Thyroid gland (tissue), 4 donors: ENCODE data around the gene IQGAP2. TPM values are rescaled to one million over a fixed set of nuclear protein-coding genes. Genes with fewer than 3 reads are reported as not detected.

Experiments
- DNase-seq, 2 donors: peaks; one replicate each; pipeline ENCODE4 v3.0.0-alpha.2; 2019
- H3K27ac ChIP-seq, 3 donors: fragments of 200-600 bp; sonication (generic); 1 replicate in 2 of 3; 2 replicates in 1 of 3; pipeline ENCODE4 v1.5.1; 2016 to 2019; ENCODE audit warnings: mild to moderate bottlenecking in 1 of 3, moderate library complexity in 1 of 3
- H3K27me3 ChIP-seq: fragments of 200-600 bp; sonication (generic); one replicate; pipeline ENCODE4 v1.5.1; 2019
- H3K36me3 ChIP-seq, 2 donors: fragments of 200-600 bp; sonication (generic); one replicate each; pipeline ENCODE4 v1.5.1; 2016 to 2019
- H3K4me1 ChIP-seq, 2 donors: fragments of 200-600 bp; sonication (generic); one replicate each; pipeline ENCODE4 v1.5.1; 2017 to 2019
- H3K4me3 ChIP-seq, 3 donors: fragments of 200-600 bp; sonication (generic); replicated peaks in 1 of 3; 1 replicate in 2 of 3; 2 replicates in 1 of 3; pipeline ENCODE4 v1.5.1; 2016; ENCODE audit warnings: mild to moderate bottlenecking in 1 of 3
- H3K9me3 ChIP-seq: fragments of 200-600 bp; sonication (generic); one replicate; pipeline ENCODE4 v1.5.1; 2017
- POLR2A ChIP-seq, 2 donors: fragments of 450-650 bp; IDR thresholded peaks; one replicate each; pipeline ENCODE4 v1.6.1; 2017; ENCODE audit warnings: antibody characterized with exemption in 2 of 2, mild to moderate bottlenecking in 2 of 2, moderate library complexity in 1 of 2
- WGBS, 2 donors: methylation state at CpG; one replicate each; pipeline ENCODE4 v1.1.5; 2017; 5-methylcytosine and 5-hydroxymethylcytosine counted together
- intact Hi-C: fragments of 100-400 bp; cut with DNase I; formaldehyde crosslinking; loops from one replicate; pipeline ENCODE4 v1.15.1; 2023
- total RNA-seq, 4 donors: library from RNA; depleted of rRNA; stranded (reverse); fragments of >200 nt; gene quantifications; one replicate each; pipeline ENCODE4 v1.2.3, GENCODE V29; 2016
- TF ChIP-seq, protein P1 (sequence below), 6 experiments: fragments of 200-600 bp in 3 of 6; fragments of 450-650 bp in 3 of 6; sonication (generic) in 3 of 6; IDR thresholded peaks; one replicate each; pipeline ENCODE4 v1.5.1; 2016 to 2019; ENCODE audit warnings: antibody characterized with exemption in 6 of 6, mild to moderate bottlenecking in 2 of 6, inconsistent platforms in 1 of 6, moderate library complexity in 1 of 6

IQGAP2 gene
- total RNA-seq, 4 donors from 2014 or later, result 55.1 to 85.5 (median 64.0) TPM

DNA sequence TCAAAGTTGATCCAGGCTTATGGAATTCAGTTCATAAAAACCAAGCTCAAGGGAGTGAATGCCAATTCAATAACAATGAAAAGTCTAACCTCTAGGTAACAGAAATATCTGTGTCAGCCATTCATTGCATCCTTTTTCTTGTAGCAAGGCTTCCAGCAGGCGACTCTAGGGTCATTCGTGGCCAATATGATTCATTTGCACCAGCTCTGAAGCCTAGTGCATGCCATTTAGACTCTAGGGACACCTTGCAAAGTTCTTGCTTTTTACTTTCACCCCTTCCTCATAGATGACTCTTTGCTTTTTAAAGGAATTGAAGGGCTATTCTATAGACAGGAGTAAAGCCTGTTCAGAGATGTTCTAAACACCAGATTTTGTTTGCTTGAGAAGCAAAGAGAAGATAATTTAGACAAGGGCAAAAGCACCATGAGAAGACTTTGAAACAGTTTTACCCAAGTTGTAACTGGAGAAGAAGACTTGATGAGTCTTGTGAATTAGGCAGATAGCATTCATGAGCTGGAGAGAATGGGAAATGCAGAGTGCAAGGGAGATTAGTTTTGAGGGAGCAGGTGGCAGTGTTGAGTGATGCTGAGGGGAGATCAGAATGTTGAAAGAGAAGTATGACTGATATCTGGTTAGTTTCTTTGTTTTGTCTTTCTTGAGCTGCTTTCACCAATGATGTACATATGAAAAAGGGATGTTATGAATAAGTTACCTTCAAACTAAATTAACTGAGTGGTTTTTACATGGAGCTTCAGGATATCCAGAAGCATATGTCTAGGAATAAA is 125.7 kb downstream of the IQGAP2 start:
- no peaks in the 10 kb centered on the region for H3K4me1 ChIP-seq
- H3K4me3 ChIP-seq, result no peak overlapping the region
- no peaks in the 10 kb centered on the region for H3K36me3 ChIP-seq
- no peaks in the 10 kb centered on the region for H3K27me3 ChIP-seq
- TF ChIP-seq POLR2A (IDR thresholded peaks at IDR 0.05), result no peak
- TF ChIP-seq, protein P1, sequence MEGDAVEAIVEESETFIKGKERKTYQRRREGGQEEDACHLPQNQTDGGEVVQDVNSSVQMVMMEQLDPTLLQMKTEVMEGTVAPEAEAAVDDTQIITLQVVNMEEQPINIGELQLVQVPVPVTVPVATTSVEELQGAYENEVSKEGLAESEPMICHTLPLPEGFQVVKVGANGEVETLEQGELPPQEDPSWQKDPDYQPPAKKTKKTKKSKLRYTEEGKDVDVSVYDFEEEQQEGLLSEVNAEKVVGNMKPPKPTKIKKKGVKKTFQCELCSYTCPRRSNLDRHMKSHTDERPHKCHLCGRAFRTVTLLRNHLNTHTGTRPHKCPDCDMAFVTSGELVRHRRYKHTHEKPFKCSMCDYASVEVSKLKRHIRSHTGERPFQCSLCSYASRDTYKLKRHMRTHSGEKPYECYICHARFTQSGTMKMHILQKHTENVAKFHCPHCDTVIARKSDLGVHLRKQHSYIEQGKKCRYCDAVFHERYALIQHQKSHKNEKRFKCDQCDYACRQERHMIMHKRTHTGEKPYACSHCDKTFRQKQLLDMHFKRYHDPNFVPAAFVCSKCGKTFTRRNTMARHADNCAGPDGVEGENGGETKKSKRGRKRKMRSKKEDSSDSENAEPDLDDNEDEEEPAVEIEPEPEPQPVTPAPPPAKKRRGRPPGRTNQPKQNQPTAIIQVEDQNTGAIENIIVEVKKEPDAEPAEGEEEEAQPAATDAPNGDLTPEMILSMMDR (IDR thresholded peaks at IDR 0.05), result no peak
- DNase-seq, result no peak
- intact Hi-C loops, result no loop called here
- no peak overlapping the region for H3K27ac ChIP-seq
- H3K9me3 ChIP-seq, result no peaks in the 10 kb centered on the region
- 86 to 98% methylated on average over 2 of the region's 2 CpGs for WGBS, 2 donors

DNA sequence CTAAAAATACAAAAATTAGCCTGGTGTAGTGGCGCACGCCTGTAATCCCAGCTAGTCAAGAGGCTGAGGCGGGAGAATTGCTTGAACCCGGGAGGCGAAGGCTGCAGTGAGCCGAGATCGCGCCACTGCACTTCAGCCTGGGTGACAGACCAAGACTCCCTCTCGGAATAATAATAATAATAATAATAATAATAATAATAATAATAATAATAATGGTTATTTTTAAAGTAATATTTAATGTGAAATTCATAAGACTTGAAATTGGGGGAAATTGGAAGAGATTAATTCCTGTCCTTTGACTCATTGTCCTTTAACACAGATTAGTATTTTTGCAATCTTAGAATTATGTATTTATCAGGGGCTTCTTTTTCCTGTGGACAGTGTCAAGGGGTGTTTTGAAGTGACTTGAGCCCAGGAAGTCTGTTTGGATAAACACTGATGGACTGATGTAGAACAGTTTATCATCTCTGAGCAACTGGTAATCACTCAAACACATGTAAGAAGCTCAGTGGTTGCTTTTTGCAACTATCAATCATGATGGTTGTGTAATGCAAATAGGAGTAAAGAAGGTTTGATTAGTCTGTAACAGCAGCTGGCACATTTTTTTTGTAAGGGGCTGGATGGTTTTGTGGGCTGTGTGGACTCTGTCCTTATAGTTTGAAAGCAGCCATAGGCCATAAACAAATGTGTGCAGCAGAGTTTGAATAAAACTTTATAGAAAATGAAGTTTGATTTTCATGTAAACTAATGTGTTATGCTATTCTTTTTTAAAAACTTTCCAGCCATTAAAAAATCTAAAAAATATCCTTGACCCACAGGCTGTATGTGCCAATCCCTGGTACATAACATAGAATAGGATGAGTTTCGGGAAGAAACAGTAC is 126.6 kb downstream of the IQGAP2 start:
- TF ChIP-seq, protein P1 (IDR thresholded peaks at IDR 0.05), result no peak
- TF ChIP-seq POLR2A (IDR thresholded peaks at IDR 0.05), result no peak
- no peak overlapping the region for H3K4me3 ChIP-seq
- H3K27ac ChIP-seq, result no peak overlapping the region
- no peaks in the 10 kb centered on the region for H3K27me3 ChIP-seq
- 97 to 99% methylated on average over 10 of the region's 10 CpGs for WGBS, 2 donors
- DNase-seq, result no peak
- H3K4me1 ChIP-seq, result no peaks in the 10 kb centered on the region
- no peaks in the 10 kb centered on the region for H3K9me3 ChIP-seq
- H3K36me3 ChIP-seq, result no peaks in the 10 kb centered on the region
- intact Hi-C loops, result loop anchor here (10.0 kb wide), 1 partner anchor 125 kb away; the partner anchor contains the start of gene IQGAP2

DNA sequence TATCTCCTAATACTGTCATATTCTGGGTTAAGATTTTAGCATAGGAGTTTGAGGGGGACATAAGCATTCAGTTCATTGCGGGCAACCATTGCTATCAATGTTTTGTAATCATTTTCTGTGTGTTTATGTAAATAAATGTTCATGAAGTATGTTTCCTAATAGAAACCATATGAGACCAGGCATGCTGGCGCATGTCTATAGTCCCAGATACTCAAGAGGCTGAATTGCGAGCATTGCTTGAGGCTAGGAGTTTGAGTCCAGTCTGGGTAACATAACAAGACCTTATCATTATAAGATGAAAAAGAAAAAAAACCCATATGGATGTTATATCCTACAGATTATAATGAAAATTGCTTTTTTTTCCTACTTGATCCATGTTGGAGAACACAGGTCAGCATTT is 129.0 kb downstream of the IQGAP2 start:
- TF ChIP-seq POLR2A (IDR thresholded peaks at IDR 0.05), result no peak
- TF ChIP-seq, protein P1 (IDR thresholded peaks at IDR 0.05), result no peak
- intact Hi-C loops, result loop anchor here (10.0 kb wide), 1 partner anchor 127 kb away; the partner anchor contains the start of gene IQGAP2
- Histone ChIP-seq H3K27me3 (no peaks in the 10 kb centered on the region), H3K4me3 (no peak overlapping the region), H3K36me3 (no peaks in the 10 kb centered on the region), H3K27ac (no peak overlapping the region), H3K9me3 (no peaks in the 10 kb centered on the region), H3K4me1 (peaks cover 0 to 2% of the 10 kb centered on the region in 2 donors)
- no peak for DNase-seq
- WGBS, 2 donors, result 94 to 95% methylated on average over 3 of the region's 3 CpGs

DNA sequence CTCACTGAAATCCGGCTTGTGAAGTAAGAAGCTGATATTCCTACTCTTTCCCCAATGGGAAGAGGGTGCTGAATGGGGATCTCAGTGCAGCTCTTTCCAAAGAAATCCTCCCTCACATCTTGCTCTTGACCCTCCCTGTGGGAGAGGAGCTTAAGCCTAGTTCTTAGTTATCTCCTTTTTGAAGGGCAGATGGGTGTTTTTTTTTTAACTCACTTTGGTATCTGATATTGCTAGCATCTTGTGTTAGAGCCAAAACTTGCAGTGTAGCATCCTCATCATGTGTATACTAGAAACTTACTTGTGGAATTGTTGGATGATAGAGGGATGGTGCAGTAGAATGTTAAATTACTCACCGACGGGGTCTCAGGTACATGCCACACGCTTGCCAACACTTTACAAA is 129.9 kb downstream of the IQGAP2 start:
- intact Hi-C loops, result loop anchor here (10.0 kb wide), 1 partner anchor 128 kb away; the partner anchor contains the start of gene IQGAP2
- no peaks in the 10 kb centered on the region for H3K9me3 ChIP-seq
- H3K36me3 ChIP-seq, result no peaks in the 10 kb centered on the region
- DNase-seq, result no peak
- H3K4me3 ChIP-seq, result no peak overlapping the region
- WGBS, 2 donors, result 96 to 97% methylated on average over 4 of the region's 4 CpGs
- peaks cover 9 to 11% of the 10 kb centered on the region in 2 donors for H3K4me1 ChIP-seq
- H3K27me3 ChIP-seq, result no peaks in the 10 kb centered on the region
- H3K27ac ChIP-seq, result no peak overlapping the region
- TF ChIP-seq POLR2A (IDR thresholded peaks at IDR 0.05), result no peak
- TF ChIP-seq, protein P1 (IDR thresholded peaks at IDR 0.05), result no peak
